ENCODE data around the gene SERPINB8.

DNA sequence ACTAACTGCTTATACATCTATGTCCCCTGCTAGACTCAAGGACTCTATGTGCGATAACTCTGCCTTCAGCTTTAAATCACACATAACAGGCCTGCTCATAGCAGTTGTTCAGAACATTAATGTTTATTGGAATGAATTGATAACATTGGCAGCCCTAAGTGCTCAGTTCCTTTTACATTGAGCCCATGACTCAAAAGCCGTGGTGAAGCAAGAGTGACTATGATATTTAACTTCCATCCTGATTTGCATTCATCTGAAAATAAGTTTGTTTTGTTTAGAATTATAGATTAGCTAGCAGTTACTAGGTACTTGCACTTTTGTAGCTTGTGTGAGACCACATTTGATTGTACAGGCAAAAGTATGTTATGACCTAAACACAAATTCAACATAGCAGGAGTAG is 47.8 kb upstream of the SERPINB8 start:
- TF ChIP-seq POLR2AphosphoS5 (IDR thresholded peaks at IDR 0.05) (no peak), POLR2A (IDR thresholded peaks at IDR 0.05) (no peak)
